NT2/D1 (cell line): ENCODE measurements around the gene PPM1B.

Experiments
- SUZ12 ChIP-seq: IDR thresholded peaks from 2 replicates; pipeline ENCODE4 v1.6.1; 2011; ENCODE audit not compliant: insufficient read length, insufficient read depth; ENCODE audit errors: extremely low read depth
- YY1 ChIP-seq: IDR thresholded peaks from 2 replicates; pipeline ENCODE4 v1.6.1; 2011; ENCODE audit not compliant: insufficient read length, insufficient read depth
- ZNF274 ChIP-seq: IDR thresholded peaks from 2 replicates; pipeline ENCODE4 v1.6.1; 2011; ENCODE audit warnings: mild to moderate bottlenecking, low read depth, low read length

GRCh38 chr2:44277541-44277940, 108.9 kb downstream of the PPM1B start:
- TF ChIP-seq YY1: no peak
- TF ChIP-seq SUZ12: no peak
- no peak for TF ChIP-seq ZNF274
